NCI-H1417 (cell line): ENCODE measurements around the gene SSH3.

Experiments used
- DNase-seq, 3 experiments: peaks; one replicate each; lab custom pipeline; 2025; lab: John Stamatoyannopoulos, UW

The SSH3 gene

DNA sequence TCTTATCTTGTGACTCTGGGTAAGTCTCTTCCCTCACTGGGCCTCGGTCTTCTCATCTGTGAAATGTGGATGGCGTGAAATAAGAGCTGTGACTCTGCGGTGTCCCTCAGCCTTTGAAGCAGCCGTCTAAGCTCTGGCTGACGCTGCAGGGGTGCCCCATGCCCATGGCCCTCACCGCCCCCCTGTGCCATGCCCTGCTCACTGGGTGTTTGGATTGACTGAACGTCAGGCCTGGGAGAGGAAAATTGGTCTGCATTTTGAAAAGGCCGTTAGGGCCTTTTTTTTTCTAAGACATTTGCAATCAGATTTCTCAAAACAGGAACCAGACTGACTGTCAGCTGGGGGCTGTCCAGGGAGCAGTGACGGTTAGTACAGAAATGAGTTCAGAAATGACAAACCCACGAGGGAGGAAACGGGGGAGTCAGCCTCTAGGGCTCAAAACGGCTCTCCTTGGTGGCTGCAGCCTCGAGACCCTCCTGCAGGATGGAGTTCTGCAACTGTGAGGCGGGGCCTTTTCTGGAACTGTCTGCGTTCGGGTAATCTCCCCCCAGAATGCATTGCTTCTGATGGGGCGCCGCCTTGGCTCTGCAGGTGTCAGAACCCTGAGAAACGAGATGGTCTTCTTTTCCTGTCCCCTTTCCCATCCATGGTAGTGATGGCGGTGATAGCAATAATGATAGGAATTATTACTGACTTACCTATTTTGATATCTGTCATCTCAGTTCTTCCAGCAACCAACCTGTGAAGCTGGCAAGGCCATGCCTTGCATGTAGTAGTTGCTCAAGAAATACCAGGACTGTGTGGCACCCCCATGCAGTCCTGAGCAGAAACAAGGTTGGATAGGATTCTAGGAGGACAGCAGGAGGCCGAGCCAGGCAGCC is 35.0 kb upstream of the SSH3 start:
- no peak for DNase-seq

- DNase-seq, result no peak
Observed at GRCh38 chr11:67268962-67269268, 34.4 kb upstream of the SSH3 start.

DNA sequence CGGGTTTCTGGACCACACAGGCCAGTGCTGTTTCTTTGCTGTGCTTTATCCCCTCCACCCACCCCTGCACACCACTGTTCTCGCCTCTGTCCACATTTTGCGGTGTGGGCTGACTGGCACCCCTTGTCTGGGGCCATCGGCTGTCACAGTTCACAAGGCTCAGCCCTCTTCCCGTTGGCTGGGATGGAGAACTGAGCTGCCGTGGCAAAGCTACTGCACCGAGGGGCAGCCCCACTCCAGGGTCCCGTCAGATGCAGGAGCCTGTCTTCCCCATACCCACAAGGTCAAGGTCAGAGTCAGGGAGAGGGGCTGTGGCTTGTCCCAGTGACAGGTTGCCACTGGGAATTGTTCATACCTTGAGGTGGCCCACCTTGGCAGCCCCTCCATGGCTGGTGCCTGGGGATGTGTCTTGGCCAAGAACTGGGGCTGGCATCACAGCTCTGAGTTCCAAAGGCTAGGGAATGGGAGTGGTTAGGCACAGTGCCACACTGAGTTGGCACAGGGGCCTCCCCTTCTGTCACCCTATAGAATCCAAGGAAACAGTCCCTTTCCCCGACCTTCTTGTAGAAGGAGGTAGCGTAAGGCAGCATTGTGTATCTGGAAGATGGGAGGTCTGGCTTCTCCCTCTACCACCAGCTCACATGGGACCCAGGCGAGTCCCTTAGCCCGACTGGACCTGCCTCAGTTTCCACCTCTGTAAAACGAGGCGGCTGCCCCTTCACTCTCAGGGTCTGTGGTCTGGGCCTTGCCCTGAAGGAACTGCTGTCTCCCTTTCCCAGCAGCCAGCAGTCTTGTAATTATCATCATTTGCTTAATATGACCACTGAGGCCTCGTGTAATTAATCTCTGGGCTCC is 33.7 kb upstream of the SSH3 start:
- DNase-seq, result no peak

GRCh38 chr11:67270256-67271204 is 32.8 kb upstream of the SSH3 start:
- DNase-seq, result no peak

DNA sequence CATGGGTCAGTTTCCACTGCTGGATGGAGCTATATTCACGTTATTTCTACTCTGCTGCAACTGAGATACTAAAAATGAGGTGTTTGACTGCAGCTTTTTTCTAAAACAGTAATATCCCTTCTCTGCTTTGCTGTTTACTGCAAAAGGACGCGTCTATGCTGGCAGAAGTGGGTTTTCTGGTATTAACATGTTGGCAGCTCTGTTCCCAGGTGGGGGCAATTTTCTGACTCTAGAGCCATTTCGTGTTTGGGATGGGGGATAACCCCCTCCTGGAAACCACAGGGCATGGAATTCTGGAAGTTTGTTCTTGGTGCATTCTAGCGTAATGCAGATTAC is 32.2 kb upstream of the SSH3 start:
- DNase-seq, result no peak

GRCh38 chr11:67271541-67272284 is 31.6 kb upstream of the SSH3 start:
- DNase-seq, result peak; percentile 17 to 57 (median 24)

- DNase-seq, result no peak
Observed at GRCh38 chr11:67272327-67273259, 30.7 kb upstream of the SSH3 start.

DNA sequence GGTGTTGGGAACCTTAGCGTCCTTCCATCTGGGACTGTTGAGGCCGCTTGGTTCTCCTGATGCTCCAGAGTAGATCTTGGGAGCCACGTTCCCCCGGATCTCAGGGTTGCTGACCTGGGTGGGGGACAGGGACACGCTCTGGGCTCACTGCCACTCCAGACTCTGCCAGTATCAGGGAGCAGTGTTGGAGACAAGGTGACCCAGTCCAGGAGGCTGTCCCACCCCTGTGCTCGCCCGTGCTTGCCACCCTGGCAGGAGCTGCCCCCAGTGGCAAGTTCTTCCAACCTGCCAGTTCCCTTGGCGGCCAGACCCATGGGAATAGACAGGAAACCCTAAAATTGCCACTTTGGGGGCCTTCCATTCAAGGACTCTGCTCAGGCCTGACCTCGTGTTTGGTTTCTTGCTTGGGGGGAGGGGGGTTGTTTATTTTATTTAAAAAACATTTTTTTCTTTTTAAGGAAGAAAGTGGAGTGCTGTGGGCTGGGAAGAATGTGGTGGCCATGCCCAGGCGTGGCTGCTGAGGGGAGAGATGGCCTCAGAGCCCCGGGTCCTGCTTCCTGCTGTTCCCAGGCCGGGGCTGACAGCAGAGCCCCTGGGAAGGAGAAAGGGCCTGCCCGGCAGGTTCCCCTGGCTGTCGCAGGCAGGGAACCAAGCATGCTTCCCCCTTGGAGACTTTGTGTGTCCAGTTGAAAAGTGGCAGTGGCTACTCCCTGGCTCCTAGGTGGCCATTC is 29.9 kb upstream of the SSH3 start:
- no peak for DNase-seq

GRCh38 chr11:67274768-67275605 is 28.3 kb upstream of the SSH3 start:
- DNase-seq, result no peak

DNA sequence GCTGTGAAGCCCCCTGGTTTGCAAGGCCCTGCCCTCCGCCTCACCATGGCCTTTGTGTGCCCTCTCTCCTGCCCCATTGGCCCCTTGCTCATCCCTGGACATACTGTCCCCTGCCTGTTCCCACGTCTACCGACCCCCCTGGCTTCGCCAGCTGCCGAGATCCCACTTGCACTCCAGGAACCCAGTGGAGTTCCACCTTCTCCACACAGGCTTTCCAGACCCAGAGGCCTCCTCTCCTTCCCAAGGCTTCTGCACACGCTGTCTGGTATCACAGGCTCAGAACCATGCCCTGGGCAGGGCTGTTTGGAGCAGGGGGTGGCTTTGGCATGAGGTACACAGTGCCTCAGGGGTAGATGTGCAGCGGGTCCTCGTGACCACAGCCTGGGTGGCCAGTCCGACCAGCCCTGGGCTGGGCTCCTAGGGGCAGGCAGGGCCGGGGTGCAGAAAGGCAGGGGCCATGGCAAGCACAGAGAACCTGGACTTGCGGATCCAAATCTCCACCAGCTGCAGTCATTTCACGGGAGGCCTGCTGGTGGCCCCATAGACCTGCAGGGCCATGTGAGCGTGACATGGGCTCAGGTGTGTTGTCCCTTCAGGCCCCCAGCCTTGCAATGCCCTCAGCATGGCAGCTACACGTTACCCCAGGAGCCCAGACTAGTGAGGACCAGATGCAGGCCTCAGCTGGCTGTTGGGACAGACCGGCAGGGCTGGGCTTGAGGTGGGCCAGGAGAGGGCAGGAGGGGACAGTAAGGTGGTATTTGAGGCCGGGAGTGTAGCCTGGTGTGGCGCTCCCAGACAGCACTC is 27.5 kb upstream of the SSH3 start:
- no peak for DNase-seq

DNA sequence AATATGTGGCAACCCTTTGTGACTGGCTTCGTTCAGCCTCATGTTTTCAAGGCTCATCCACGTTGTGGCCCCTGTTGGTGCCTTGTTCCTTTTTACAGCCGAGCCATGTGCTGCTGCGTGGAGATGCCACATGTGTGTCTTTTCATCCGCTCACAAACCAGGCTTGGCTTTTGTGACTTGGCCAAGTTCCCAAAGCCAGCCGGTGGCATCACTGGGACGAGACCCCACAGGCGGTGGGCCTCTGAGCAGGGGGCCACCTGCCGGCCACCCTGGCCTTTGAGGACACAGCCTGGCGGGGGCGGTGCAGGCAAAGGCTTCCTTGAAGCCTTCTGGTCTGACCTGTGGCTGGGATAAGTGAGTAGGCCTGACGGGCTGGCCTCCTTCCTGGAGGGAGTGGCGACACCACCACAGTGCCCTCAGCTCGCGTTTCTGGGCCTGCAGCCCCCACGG is 26.5 kb upstream of the SSH3 start:
- DNase-seq, result no peak

- DNase-seq, result peak; percentile 17 to 59 (median 23)
Observed at GRCh38 chr11:67277231-67277961, 25.9 kb upstream of the SSH3 start.

DNA sequence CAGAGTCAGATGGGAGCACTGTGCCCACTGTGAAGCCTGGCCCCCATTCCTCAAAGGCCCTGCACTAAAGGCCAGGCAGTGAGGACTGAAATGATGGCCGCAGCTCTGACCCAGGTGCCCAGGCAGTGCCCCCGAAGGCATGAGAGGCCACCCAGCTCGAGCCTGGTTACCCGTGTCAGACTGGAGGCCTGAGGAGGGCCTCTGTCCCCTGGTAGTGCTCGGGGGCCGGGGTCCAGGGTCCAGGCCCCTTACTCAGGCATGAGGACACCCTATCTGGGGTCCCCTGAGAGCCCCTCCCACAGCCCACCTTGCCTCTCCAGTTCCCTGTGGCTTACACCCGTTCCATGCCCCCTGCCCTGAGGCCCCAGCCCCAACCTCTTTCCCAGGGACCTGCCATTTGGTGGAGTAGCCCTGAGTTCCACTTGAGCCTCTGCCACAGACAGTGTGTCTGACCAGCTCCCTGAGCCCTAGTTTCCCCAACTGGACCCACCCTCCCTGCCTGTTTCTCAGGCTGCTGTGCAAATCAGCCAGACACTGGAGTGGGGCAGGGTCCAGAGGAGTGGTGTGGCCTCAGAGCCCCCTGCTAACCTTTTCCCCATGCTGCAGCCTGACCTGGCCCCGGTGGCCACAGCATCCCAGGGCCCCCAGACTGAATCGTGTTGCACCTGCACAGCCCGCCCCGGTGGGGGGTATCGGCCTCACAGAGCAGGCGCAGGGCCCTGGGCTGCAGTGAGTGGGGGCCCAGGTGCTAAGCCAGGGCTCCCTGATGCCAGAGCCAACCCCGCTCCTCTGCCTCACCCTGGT is 25.0 kb upstream of the SSH3 start:
- no peak for DNase-seq

DNA sequence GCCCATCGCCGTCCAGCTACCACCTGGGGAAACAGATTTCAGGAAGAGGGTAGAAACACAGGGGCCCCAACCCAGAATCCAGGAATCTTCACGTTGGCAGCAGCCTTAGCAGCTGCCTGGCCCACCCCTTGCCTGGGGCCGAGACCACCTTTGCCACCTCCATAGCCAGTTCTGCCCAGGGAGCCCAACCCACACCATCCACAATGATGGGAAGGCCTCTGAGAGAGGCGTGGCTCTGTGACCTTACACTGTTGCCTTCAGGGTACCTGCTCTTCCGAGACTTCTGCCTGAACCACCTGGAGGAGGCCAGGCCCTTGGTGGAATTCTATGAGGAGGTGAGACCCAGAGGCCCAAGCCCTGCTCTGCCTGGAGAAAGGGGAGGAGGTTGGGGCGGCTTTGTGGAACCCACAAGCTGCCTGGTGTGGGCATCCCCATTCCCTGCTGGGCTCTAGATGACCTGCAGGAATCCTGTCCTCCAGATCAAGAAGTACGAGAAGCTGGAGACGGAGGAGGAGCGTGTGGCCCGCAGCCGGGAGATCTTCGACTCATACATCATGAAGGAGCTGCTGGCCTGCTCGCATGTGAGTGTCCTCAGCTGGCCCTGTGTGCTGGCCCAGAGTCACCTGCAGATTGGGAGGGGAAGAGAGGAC is 24.3 kb upstream of the SSH3 start:
- DNase-seq, result no peak

GRCh38 chr11:67279589-67280340 is 23.6 kb upstream of the SSH3 start:
- DNase-seq, result no peak
